Natural killer cell (primary cell): Measurements from ENCODE around the gene ARHGAP26. TPM values are rescaled to one million over a fixed set of nuclear protein-coding genes. Genes with fewer than 3 reads are reported as not detected.
A peak's percentile ranks its signal among the peaks of the same experiment; 100 is the strongest.

Source experiments
- ATAC-seq, 3 donors: fragments of 150-1000 bp in 2 of 3; fragments of 200-7000 bp in 1 of 3; cut with Tn5 transposase; 1 replicate in 1 of 3; 2 replicates in 2 of 3; pipeline ENCODE4 v1.10.0; 2021; ENCODE audit warnings: mild to moderate bottlenecking in 2 of 3, moderate library complexity in 2 of 3
- DNase-seq, 2 donors: peaks; one replicate each; pipeline versions ENCODE4 v3.0.0 to v3.0.0-alpha.2; 2013 to 2021; ENCODE audit warnings: mixed read lengths in 1 of 2
- H3K27ac ChIP-seq: one replicate; pipeline ENCODE4 v1.5.1; 2013; ENCODE audit warnings: mild to moderate bottlenecking, low read length
- H3K27me3 ChIP-seq: one replicate; pipeline ENCODE4 v1.6.1; 2013; ENCODE audit warnings: low read length; ENCODE audit not compliant: control insufficient read depth, insufficient read depth
- H3K36me3 ChIP-seq: one replicate; pipeline ENCODE4 v1.6.1; 2013; ENCODE audit warnings: low read length; ENCODE audit not compliant: control insufficient read depth, insufficient read depth
- H3K4me1 ChIP-seq: one replicate; pipeline ENCODE4 v1.6.1; 2013; ENCODE audit warnings: low read length; ENCODE audit not compliant: control insufficient read depth, insufficient read depth
- H3K4me3 ChIP-seq: one replicate; pipeline ENCODE4 v1.5.1; 2013; ENCODE audit warnings: low read length
- H3K9me3 ChIP-seq: one replicate; pipeline ENCODE4 v1.6.1; 2013; ENCODE audit warnings: low read length; ENCODE audit not compliant: control insufficient read depth, insufficient read depth
- H3K27ac Mint-ChIP-seq, 2 donors: one replicate each; pipeline ENCODE4 v1.8.0; 2022; ENCODE audit warnings: mild to moderate bottlenecking in 2 of 2, mixed read lengths in 2 of 2, moderate library complexity in 1 of 2
- H3K27me3 Mint-ChIP-seq, 2 donors: one replicate each; pipeline ENCODE4 v1.8.0; 2022; ENCODE audit warnings: low read depth in 2 of 2, mixed read lengths in 2 of 2
- H3K36me3 Mint-ChIP-seq: one replicate; pipeline ENCODE4 v1.8.0; 2022; ENCODE audit warnings: mixed read lengths
- H3K4me1 Mint-ChIP-seq, 2 donors: one replicate each; pipeline ENCODE4 v1.8.0; 2022; ENCODE audit warnings: mixed read lengths in 2 of 2
- H3K4me3 Mint-ChIP-seq: one replicate; pipeline ENCODE4 v1.8.0; 2022; ENCODE audit warnings: mild to moderate bottlenecking, moderate library complexity, mixed read lengths
- H3K9me3 Mint-ChIP-seq, 2 donors: one replicate each; pipeline ENCODE4 v1.8.0; 2022; ENCODE audit warnings: mixed read lengths in 2 of 2
- CTCF ChIP-seq: fragments of 200-600 bp; IDR thresholded peaks from one replicate; pipeline ENCODE4 v1.8.0; 2022; ENCODE audit warnings: antibody characterized with exemption
- WGBS: methylation state at CpG from one replicate; pipeline ENCODE4 v1.1.7; 2013; ENCODE audit warnings: missing lambda C conversion rate; ENCODE audit not compliant: insufficient coverage; 5-methylcytosine and 5-hydroxymethylcytosine counted together
- intact Hi-C: fragments of 100-400 bp; cut with micrococcal nuclease; formaldehyde crosslinking; loops from one replicate; pipeline ENCODE4 v1.14.2; 2022
- total RNA-seq, 4 donors: library from RNA; stranded (reverse); fragments of 120-200 nt in 1 of 4; gene quantifications; one replicate each; pipeline versions ENCODE4 v1.2.3 to v1.2.4, GENCODE V29; 2013 to 2022

Gene ARHGAP26
- total RNA-seq, 3 donors from 2014 or later (not counting 1 experiment from before 2014, with no cell fraction given) = 153 to 159 (median 158) TPM

GRCh38 chr5:143275512-143276363, 505.6 kb downstream of the ARHGAP26 start:
- Mint-ChIP-seq H3K27ac (peak overlapping the region; percentile 70 to 76), H3K36me3 (peaks cover 7% of the 10 kb centered on the region), H3K4me1 (peaks cover 22 to 31% of the 10 kb centered on the region in 2 donors), H3K9me3 (no peaks in the 10 kb centered on the region), H3K27me3 (no peaks in the 10 kb centered on the region), H3K4me3 (peak overlapping the region; percentile 71)
- H3K27me3 ChIP-seq = no peaks in the 10 kb centered on the region
- intact Hi-C loops = no loop called here
- H3K27ac ChIP-seq = no peak overlapping the region
- WGBS = 0% methylated on average over 1 of the region's 6 CpGs
- no peaks in the 10 kb centered on the region for H3K4me1 ChIP-seq
- no peaks in the 10 kb centered on the region for H3K9me3 ChIP-seq
- no peak for TF ChIP-seq CTCF
- peaks cover 15% of the 10 kb centered on the region for H3K36me3 ChIP-seq
- DNase-seq (no peak), ATAC-seq (peak; percentile 35 to 72 (median 57))
- no peak overlapping the region for H3K4me3 ChIP-seq

DNA sequence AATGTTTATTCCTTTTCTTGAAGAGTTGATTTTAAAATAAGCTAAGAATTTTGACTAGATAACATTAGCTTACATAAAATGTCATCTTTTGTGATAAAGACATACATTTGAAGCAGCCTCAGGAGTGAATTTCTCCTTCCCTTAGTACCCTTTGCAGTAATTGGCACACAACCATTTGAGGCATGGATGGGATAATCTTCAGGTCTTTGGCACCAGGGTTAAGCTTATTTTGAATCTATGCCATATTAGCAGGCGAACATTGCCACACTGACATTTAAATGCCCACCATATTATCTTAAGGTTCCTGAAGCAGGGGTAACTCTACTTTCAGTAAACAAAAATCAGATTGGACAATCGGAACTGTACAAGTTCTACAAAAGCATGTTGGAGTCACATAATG, 507.4 kb downstream of the ARHGAP26 start:
- Histone ChIP-seq H3K36me3 (peaks cover 32% of the 10 kb centered on the region), H3K27me3 (no peaks in the 10 kb centered on the region), H3K27ac (no peak overlapping the region), H3K4me1 (no peaks in the 10 kb centered on the region), H3K4me3 (no peak overlapping the region), H3K9me3 (no peaks in the 10 kb centered on the region)
- WGBS = 100% methylated on average over 1 of the region's 2 CpGs
- Mint-ChIP-seq H3K27me3 (no peaks in the 10 kb centered on the region), H3K9me3 (no peaks in the 10 kb centered on the region), H3K4me3 (no peak overlapping the region), H3K27ac (peak overlapping the region in 1 of 2 donors; percentile 51), H3K4me1 (peaks cover 22 to 31% of the 10 kb centered on the region in 2 donors), H3K36me3 (peaks cover 6% of the 10 kb centered on the region)
- no peak for DNase-seq
- ATAC-seq = no peak
- intact Hi-C loops = no loop called here
- no peak for TF ChIP-seq CTCF

Other genes with a start within 250 kb of the ARHGAP26 start
- gene FGF1, start 84.3 kb upstream of the ARHGAP26 start, total RNA-seq = not detected